Activated CD8-positive, alpha-beta T cell treated with anti-CD3 and anti-CD28 coated beads, Interleukin-2, amount 10 ng/mL, durations not matched to agents 7 days and 5 days (primary cell): ENCODE measurements around the gene TBC1D1. TPM values are rescaled to one million over a fixed set of nuclear protein-coding genes. Genes with fewer than 3 reads are reported as not detected.
A peak's percentile ranks its signal among the peaks of the same experiment; 100 is the strongest.

Experiments
- ATAC-seq: fragments of 150-1000 bp; cut with Tn5 transposase; one replicate; pipeline ENCODE4 v1.10.0; 2021; ENCODE audit warnings: moderate library complexity
- CTCF ChIA-PET: fragments of 350-600 bp; sonication (Branson Sonifier 250); formaldehyde crosslinking; loops from one replicate; lab custom pipeline; 2021; ENCODE audit warnings: antibody characterized with exemption; lab: Charles Lee
- POLR2A ChIA-PET: fragments of 350-600 bp; sonication (Branson Sonifier 250); formaldehyde crosslinking; loops from one replicate; lab custom pipeline; 2021; ENCODE audit warnings: antibody characterized with exemption; lab: Charles Lee
- DNase-seq: peaks from one replicate; pipeline ENCODE4 v3.0.0-alpha.2; 2020
- H3K27ac Mint-ChIP-seq: one replicate; pipeline ENCODE4 v1.8.0; 2021; ENCODE audit warnings: mild to moderate bottlenecking, mixed read lengths
- H3K27me3 Mint-ChIP-seq: one replicate; pipeline ENCODE4 v1.8.0; 2021; ENCODE audit warnings: low read depth, mixed read lengths
- H3K36me3 Mint-ChIP-seq: one replicate; pipeline ENCODE4 v1.8.0; 2021; ENCODE audit warnings: low read depth, mixed read lengths
- H3K4me1 Mint-ChIP-seq: one replicate; pipeline ENCODE4 v1.8.0; 2021; ENCODE audit warnings: low read depth, mixed read lengths
- H3K4me3 Mint-ChIP-seq: one replicate; pipeline ENCODE4 v1.8.0; 2021; ENCODE audit warnings: mild to moderate bottlenecking, mixed read lengths
- H3K9me3 Mint-ChIP-seq: one replicate; pipeline ENCODE4 v1.8.0; 2022; ENCODE audit warnings: mixed read lengths; ENCODE audit not compliant: insufficient read depth
- total RNA-seq, 2 experiments: library from RNA; stranded (reverse); gene quantifications; one replicate each; pipeline ENCODE4 v1.2.3, GENCODE V29; 2021

TBC1D1 gene
- total RNA-seq, 2 experiments from 2014 or later = 84.4 to 87.6 TPM

DNA sequence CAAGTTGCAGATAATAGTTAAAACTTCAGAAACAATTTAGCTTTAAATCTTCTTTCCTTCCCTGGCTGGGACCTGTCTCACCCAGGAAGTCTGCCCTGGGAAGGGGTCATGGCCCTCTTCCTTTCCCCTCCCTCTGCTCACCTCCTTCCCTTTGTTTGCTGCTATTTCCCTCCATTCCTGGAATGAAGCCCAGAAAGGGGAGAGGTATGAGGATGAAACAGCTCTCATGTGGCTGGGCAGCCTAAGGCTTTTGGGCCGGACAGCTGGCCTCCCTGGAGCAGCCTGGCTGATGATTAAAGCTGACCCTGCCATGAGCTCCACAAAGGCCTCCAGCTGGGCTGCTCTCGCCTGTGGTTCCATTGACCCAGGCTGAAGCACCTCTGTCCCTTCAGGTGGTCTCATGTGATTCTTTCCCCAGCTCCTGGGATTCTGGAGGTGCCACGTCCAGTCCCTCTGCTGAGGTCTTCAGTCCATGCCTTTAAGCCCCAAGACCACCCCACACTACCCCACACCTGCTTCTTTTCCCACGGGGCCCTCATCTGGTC, 271.4 kb downstream of the TBC1D1 start:
- Mint-ChIP-seq H3K4me3 (no peak overlapping the region), H3K4me1 (peaks cover 35% of the 10 kb centered on the region), H3K27ac (peak overlapping the region; percentile 37), H3K36me3 (peaks cover 2% of the 10 kb centered on the region), H3K9me3 (peaks cover 6% of the 10 kb centered on the region), H3K27me3 (peaks cover 6% of the 10 kb centered on the region)
- POLR2A ChIA-PET = interaction anchor here (2.0 kb wide), 1 partner anchor 31 kb away, joined by 5 read pairs; no protein-coding TSS in a partner anchor
- DNase-seq (no peak), ATAC-seq (no peak)
- CTCF ChIA-PET = interaction anchor here (1.6 to 3.0 kb wide), 2 partner anchors 17 to 29 kb away, joined by 4 to 16 read pairs; no protein-coding TSS in a partner anchor

DNA sequence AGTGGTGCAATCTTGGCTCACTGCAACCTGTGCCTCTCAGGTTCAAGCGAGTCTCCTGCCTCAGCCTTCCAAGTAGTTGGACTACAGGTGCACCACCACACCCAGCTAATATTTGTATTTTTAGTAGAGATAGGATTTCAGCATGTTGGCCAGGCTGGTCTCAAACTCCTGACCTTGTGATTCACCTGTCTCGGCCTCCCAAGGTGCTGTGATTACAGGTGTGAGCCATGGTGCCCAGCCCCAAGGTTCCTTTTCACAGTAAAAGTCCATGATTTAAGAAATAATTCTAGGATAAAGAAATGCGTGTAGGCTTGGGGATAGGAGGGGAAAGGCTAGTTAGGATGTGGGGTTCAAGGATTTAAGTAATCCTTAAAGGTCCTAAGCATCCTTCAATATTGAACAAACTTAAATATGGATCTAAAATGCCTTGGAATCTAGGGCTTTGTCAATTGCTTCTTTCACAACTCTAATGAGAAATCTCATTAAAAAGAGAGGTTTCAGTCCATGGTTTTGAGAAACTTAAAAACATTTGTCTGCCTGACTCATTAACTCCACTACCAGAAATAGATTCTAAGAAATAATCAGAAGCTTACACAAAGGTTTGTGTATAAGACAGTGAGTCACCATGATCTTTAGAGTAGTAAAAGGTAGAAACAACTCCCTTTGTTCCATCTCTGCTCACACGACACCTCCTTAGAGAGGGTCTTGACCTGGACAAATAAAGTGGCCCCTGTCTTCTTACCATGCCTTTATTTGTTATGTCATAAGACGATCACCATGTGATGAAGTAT, 272.5 kb downstream of the TBC1D1 start:
- no peak overlapping the region for H3K4me3 Mint-ChIP-seq
- ATAC-seq (no peak), DNase-seq (no peak)
- peaks cover 4% of the 10 kb centered on the region for H3K27me3 Mint-ChIP-seq
- H3K9me3 Mint-ChIP-seq = peaks cover 6% of the 10 kb centered on the region
- ChIA-PET CTCF (interaction anchor here (1.0 to 1.1 kb wide), 2 partner anchors 8 to 535 kb away, joined by 3 read pairs; no protein-coding TSS in a partner anchor), POLR2A (interaction anchor here (1.0 kb wide), 1 partner anchor 32 kb away, joined by 3 read pairs; no protein-coding TSS in a partner anchor)
- peaks cover 31% of the 10 kb centered on the region for H3K4me1 Mint-ChIP-seq
- peaks cover 2% of the 10 kb centered on the region for H3K36me3 Mint-ChIP-seq
- H3K27ac Mint-ChIP-seq = no peak overlapping the region

DNA sequence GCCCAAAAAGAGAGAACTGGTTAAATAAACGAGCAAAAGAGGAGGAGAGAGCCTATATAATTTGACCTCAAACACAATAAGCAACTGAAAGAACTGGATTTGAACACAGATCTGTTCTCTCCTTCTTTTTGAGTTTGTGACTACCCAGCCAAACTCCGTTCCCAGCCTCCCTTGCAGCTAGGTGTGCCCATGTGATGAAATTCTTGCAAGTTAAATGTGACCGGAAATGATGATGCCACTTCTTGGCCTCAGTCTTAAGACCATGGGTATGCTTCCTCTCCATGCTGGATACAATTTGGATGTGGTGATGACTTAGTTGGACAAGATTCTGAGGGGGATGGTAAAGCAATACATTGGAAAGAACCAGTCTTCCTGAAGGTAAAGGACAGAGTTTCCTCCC, 273.5 kb downstream of the TBC1D1 start:
- H3K4me3 Mint-ChIP-seq = no peak overlapping the region
- CTCF ChIA-PET = interaction anchor here (1.0 to 1.1 kb wide), 2 partner anchors 9 to 534 kb away, joined by 3 read pairs; no protein-coding TSS in a partner anchor
- peaks cover 3% of the 10 kb centered on the region for H3K27me3 Mint-ChIP-seq
- H3K36me3 Mint-ChIP-seq = peaks cover 2% of the 10 kb centered on the region
- no peak for DNase-seq
- H3K27ac Mint-ChIP-seq = no peak overlapping the region
- H3K9me3 Mint-ChIP-seq = peaks cover 6% of the 10 kb centered on the region
- peaks cover 29% of the 10 kb centered on the region for H3K4me1 Mint-ChIP-seq
- POLR2A ChIA-PET = no interaction called here
- ATAC-seq = no peak

DNA sequence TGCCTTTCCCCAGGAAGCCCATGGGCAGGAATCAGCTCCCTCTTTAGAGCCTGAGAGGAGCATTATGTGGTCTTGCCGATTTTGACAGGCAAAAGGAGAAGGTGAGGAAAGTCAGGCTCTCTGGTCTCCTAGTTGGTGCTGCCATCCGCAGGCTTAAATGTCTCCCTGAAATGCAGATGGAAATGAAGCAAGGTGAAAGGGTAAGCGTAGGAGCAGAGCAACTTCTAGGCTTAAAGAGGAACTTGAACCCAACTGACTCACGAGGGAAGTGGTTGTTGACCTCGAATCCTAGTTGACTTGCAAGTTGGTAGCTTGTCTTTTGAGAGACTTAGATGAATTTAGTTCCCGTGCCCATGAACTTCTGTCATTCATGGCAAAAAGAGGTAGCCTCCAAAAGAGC, 275.2 kb downstream of the TBC1D1 start:
- Mint-ChIP-seq H3K4me1 (peaks cover 20% of the 10 kb centered on the region), H3K36me3 (peaks cover 2% of the 10 kb centered on the region), H3K4me3 (no peak overlapping the region), H3K27ac (no peak overlapping the region), H3K27me3 (peaks cover 3% of the 10 kb centered on the region), H3K9me3 (peaks cover 6% of the 10 kb centered on the region)
- ATAC-seq (no peak), DNase-seq (no peak)
- CTCF ChIA-PET = interaction anchor here (1.3 to 1.6 kb wide), 3 partner anchors 11 to 509 kb away, joined by 3 to 6 read pairs (median 4); no protein-coding TSS in a partner anchor
- POLR2A ChIA-PET = interaction anchor here (1.0 kb wide), 1 partner anchor 37 kb away, joined by 3 read pairs; no protein-coding TSS in a partner anchor

DNA sequence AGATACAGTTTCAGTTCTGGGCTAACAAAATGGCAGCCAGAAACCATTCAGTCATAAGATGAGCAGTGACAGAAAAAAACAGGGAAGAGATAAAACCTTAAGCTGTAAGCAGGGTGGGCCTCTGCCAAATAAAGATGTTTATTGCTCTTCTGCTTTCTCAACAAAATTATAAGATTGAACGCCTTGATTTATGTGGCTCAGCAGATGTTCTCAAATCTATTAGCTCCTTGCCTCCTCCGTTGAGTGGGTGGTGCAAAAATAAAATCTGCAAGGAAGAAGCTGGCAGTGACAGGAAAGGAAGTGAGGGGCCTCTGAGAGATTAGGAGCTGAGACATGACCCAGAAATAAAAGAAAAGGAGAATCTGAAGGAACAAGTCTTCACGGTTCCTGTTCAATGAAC, 275.9 kb downstream of the TBC1D1 start:
- Mint-ChIP-seq H3K4me3 (no peak overlapping the region), H3K9me3 (peaks cover 6% of the 10 kb centered on the region), H3K27ac (no peak overlapping the region), H3K36me3 (peaks cover 2% of the 10 kb centered on the region), H3K27me3 (peaks cover 3% of the 10 kb centered on the region), H3K4me1 (peaks cover 14% of the 10 kb centered on the region)
- CTCF ChIA-PET = interaction anchor here (0.7 to 1.6 kb wide), 4 partner anchors 11 to 509 kb away, joined by 3 to 6 read pairs (median 4); no protein-coding TSS in a partner anchor
- ATAC-seq (no peak), DNase-seq (no peak)
- POLR2A ChIA-PET = interaction anchor here (1.0 kb wide), 1 partner anchor 38 kb away, joined by 3 read pairs; no protein-coding TSS in a partner anchor

DNA sequence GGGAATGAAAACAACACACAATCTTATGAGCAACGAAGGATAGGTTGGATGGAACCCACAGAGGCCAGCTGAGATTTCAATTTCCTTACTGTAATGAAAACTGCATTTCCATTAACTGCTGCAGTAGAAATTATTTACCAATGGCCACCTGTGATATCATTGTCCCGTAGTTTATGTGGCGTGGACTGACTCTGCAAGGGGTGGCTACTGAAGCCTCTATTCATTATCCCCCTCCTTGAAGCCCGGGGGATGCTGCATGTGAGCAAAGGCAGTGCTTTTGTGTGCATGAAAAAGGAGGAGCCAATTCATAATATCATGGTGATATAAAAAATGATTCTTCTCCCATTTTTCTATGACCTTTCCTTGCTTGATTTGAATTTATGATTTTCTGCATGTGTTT, 277.1 kb downstream of the TBC1D1 start:
- H3K4me3 Mint-ChIP-seq = no peak overlapping the region

DNA sequence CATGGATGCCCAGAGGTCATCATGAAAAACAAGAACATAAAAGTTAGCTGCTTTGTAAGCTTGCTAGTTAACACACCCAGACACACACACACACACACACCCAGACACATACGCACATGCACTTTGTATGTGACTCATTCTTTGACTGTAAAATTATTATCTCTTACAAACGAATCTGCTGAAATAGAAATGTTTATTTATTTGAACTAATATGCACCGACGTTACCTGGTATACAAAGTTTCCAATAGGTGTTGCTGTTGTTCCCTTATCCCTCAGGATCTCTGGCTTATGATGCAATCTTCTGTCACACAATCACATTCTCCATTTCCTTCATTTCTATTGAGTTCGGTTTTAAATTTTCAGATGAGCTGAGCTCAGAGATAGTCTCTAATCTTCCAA, 278.6 kb downstream of the TBC1D1 start:
- H3K4me1 Mint-ChIP-seq = peaks cover 15% of the 10 kb centered on the region
- ATAC-seq (no peak), DNase-seq (no peak)
- no peak overlapping the region for H3K27ac Mint-ChIP-seq
- H3K27me3 Mint-ChIP-seq = peaks cover 14% of the 10 kb centered on the region
- no peak overlapping the region for H3K4me3 Mint-ChIP-seq
- POLR2A ChIA-PET = no interaction called here
- peaks cover 4% of the 10 kb centered on the region for H3K36me3 Mint-ChIP-seq
- CTCF ChIA-PET = interaction anchor here (0.7 kb wide), 1 partner anchor 9 kb away, joined by 3 read pairs; no protein-coding TSS in a partner anchor
- peaks cover 6% of the 10 kb centered on the region for H3K9me3 Mint-ChIP-seq

More for the DNA sequence above, 277.1 kb downstream of the TBC1D1 start:
- Mint-ChIP-seq H3K36me3 (peaks cover 2% of the 10 kb centered on the region), H3K27ac (no peak overlapping the region), H3K4me1 (peaks cover 12% of the 10 kb centered on the region), H3K27me3 (peaks cover 9% of the 10 kb centered on the region), H3K9me3 (peaks cover 6% of the 10 kb centered on the region)
- ChIA-PET POLR2A (no interaction called here), CTCF (no interaction called here)
- no peak for DNase-seq
- no peak for ATAC-seq

DNA sequence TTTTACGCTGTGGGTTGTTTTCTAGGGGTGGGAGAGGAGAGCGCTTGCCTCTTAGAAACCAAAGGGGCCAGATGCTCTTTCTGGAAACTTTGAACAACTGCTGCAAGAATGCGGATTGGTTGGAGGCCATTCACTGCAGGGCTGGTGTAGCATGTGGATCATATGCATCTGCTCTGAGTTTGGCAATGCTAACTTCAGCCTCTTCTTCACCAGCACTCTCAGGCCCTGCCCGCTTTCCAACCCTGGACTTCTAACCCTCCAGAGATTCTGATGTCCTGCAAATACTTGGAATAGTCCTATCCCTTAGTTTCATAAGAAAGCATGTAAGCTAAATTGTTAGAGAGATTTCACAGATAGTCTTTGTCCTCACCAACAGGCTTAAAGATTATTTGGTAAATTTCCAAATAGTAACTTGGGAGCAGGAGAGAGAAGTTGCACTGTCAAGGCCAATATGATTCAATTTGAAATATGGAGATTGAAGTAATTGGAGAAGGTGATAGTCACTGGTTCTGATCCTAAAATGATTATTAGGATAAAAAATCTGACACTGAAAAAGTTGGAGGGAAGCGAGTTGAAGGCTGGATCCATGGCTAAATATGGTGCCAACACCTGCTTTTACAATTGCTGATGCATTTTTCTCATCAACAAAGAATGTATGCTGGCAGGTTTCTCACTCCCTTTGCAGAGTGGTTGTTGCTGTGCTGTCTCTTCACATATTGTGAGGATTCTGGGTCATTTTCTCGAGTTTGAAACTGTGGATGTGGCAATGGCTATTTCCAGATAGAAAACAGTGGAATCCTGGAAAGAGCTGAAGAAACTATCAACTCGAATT, 279.7 kb downstream of the TBC1D1 start:
- no peak for ATAC-seq
- CTCF ChIA-PET = no interaction called here

DNA sequence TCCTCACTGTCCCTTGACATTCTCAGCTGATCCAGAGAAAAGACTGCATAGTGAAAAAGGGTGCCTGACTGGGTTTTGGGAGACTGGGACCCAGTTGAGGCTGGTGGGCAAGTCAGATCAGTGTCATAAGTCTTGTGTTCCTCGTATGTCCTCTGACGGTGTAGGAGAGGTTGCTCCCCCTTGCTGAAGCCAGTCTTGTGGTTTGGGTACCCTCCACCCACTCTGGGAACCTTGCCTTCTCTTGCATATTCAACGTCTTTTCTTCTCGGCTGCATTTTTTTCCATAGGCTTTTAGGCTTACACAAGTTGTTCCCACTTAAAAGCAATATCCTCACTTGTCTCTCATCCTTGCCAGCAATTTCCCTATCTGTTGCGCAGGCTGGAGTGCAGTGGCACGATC, 281.2 kb downstream of the TBC1D1 start:
- ATAC-seq (no peak), DNase-seq (no peak)
- no peak overlapping the region for H3K4me3 Mint-ChIP-seq
- ChIA-PET CTCF (interaction anchor here (4.7 kb wide), 1 partner anchor 40 kb away, joined by 11 read pairs; no protein-coding TSS in a partner anchor), POLR2A (no interaction called here)
- peaks cover 12% of the 10 kb centered on the region for H3K27me3 Mint-ChIP-seq
- peaks cover 4% of the 10 kb centered on the region for H3K36me3 Mint-ChIP-seq
- no peaks in the 10 kb centered on the region for H3K9me3 Mint-ChIP-seq
- H3K4me1 Mint-ChIP-seq = peaks cover 15% of the 10 kb centered on the region
- no peak overlapping the region for H3K27ac Mint-ChIP-seq

More for the DNA sequence above, 279.7 kb downstream of the TBC1D1 start:
- no peak overlapping the region for H3K4me3 Mint-ChIP-seq
- peaks cover 4% of the 10 kb centered on the region for H3K36me3 Mint-ChIP-seq
- POLR2A ChIA-PET = no interaction called here
- no peak overlapping the region for H3K27ac Mint-ChIP-seq
- DNase-seq = no peak
- peaks cover 17% of the 10 kb centered on the region for H3K4me1 Mint-ChIP-seq
- peaks cover 14% of the 10 kb centered on the region for H3K27me3 Mint-ChIP-seq
- peaks cover 3% of the 10 kb centered on the region for H3K9me3 Mint-ChIP-seq

DNA sequence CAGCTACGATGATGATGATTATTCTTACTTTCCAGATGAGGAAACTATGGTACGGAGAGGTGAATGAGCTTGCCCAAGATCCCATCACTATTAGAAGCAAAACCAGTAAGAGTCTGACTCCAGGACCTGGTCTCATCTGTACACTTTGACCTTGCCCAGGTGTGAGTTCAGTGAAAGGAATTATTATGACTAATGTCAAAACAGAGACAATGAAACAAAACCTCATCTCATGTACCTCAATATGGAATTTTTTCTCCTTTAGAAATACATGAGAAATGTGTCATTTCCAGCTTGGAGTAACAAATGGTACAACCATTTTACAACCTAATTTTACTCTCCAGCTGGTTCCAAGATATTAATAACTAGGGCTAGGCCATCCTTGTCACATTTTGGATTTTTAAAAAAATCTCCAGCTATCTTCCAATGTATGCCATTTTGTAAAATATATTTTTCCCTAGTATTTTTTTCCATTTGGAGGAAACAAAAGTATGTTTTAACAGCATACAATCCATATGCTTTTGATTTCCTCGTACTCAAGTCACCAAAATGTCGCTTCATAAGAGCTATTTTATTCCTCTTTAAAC, 283.1 kb downstream of the TBC1D1 start:
- no peaks in the 10 kb centered on the region for H3K9me3 Mint-ChIP-seq
- CTCF ChIA-PET = interaction anchor here (1.5 to 11.5 kb wide), 6 partner anchors 13 to 502 kb away, joined by 5 to 192 read pairs (median 9); no protein-coding TSS in a partner anchor
- no peak overlapping the region for H3K27ac Mint-ChIP-seq
- peaks cover 4% of the 10 kb centered on the region for H3K36me3 Mint-ChIP-seq
- DNase-seq (no peak), ATAC-seq (no peak)
- POLR2A ChIA-PET = no interaction called here
- H3K4me3 Mint-ChIP-seq = no peak overlapping the region
- H3K27me3 Mint-ChIP-seq = peaks cover 12% of the 10 kb centered on the region
- peaks cover 31% of the 10 kb centered on the region for H3K4me1 Mint-ChIP-seq
